ENCODE results near the gene INSR.
"Not testable (repeated sequence)": the region's sequence is repeated elsewhere in the genome, so short reads cannot be mapped to it uniquely, and the experiment has no call there.

Gene INSR

GRCh38 chr19:7224209-7224686 lies 70.0 kb downstream of the INSR start:
- DNase-seq (ENCODE audit: low read depth): no peak

GRCh38 chr19:7223429-7223828 lies 70.8 kb downstream of the INSR start:
- DNase-seq (ENCODE audit: low read depth): no peak

GRCh38 chr19:7219056-7219455 lies 75.2 kb downstream of the INSR start:
- no peak for DNase-seq (ENCODE audit: low read depth)

GRCh38 chr19:7217861-7218260 lies 76.4 kb downstream of the INSR start:
- DNase-seq (ENCODE audit: low read depth): no peak

GRCh38 chr19:7216373-7216902 lies 77.8 kb downstream of the INSR start:
- no peak for DNase-seq (ENCODE audit: low read depth)

GRCh38 chr19:7215176-7215575 lies 79.0 kb downstream of the INSR start:
- DNase-seq (ENCODE audit: low read depth): no peak

- no peak for DNase-seq (ENCODE audit: low read depth)
Observed at GRCh38 chr19:7214324-7215089, 79.7 kb downstream of the INSR start.

- no peak for DNase-seq (ENCODE audit: low read depth)
Observed at GRCh38 chr19:7213628-7214323, 80.4 kb downstream of the INSR start.

GRCh38 chr19:7211191-7211951 lies 82.8 kb downstream of the INSR start:
- DNase-seq (ENCODE audit: low read depth): no peak

- DNase-seq (ENCODE audit: low read depth): no peak
Observed at GRCh38 chr19:7210359-7210758, 83.9 kb downstream of the INSR start.

- not testable (repeated sequence) for DNase-seq (ENCODE audit: low read depth)
Observed at GRCh38 chr19:7209597-7210325, 84.5 kb downstream of the INSR start.

GRCh38 chr19:7209036-7209435 lies 85.2 kb downstream of the INSR start:
- not testable (repeated sequence) for DNase-seq (ENCODE audit: low read depth)

GRCh38 chr19:7203332-7203731 lies 90.9 kb downstream of the INSR start:
- DNase-seq (ENCODE audit: low read depth): no peak

- no peak for DNase-seq (ENCODE audit: low read depth)
Observed at GRCh38 chr19:7202888-7203287, 91.3 kb downstream of the INSR start.

- DNase-seq (ENCODE audit: low read depth): no peak
Observed at GRCh38 chr19:7200736-7201135, 93.5 kb downstream of the INSR start.

GRCh38 chr19:7199613-7200533 lies 94.3 kb downstream of the INSR start:
- no peak for DNase-seq (ENCODE audit: low read depth)

GRCh38 chr19:7197760-7198696 lies 96.2 kb downstream of the INSR start:
- peak; percentile 82 for DNase-seq (ENCODE audit: low read depth)

GRCh38 chr19:7197119-7197759 lies 97.0 kb downstream of the INSR start:
- DNase-seq (ENCODE audit: low read depth): peak; percentile 86

- no peak for DNase-seq (ENCODE audit: low read depth)
Observed at GRCh38 chr19:7196763-7197118, 97.5 kb downstream of the INSR start.

Measured in activated gamma-delta T cell treated with anti-CD3 and anti-CD28 coated beads, Interleukin-2, amount 50 U/mL, for 16 hours (primary cell).